ENCODE results near the gene STPG3.

DNA sequence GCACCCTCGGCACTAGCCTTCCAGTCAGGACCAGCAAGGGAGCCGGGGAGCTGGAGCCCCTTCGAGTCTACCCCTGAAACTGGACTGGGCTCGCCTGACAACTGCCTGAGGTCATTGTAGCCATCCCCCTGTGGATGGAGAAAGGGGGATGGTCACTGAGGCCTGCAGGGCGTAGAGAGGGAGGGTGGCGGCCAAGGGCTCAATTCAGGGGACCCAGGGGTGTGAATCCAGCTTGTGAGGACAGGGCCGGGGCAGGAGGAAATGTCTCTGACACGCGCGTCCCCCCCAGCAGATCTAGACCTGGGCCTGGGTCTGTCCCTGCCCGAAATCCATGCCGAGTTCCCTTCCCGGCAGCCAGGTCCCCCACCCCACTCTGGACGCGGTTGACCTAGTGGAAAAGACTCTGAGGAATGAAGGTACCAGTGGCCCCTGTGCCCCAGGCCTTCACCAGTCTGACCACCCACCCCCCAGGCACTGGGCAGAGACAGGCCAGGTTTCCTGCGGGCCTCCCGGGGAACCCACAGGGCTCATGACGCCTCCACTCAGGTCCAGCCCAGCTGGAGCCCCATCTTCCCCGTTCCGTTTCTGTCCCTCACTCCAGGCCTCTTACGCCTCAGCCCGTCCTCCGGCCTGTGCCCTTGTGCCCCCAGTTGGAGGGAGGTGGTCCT lies 19.6 kb upstream of the STPG3 start:
- TF ChIP-seq EZH2 (IDR thresholded peaks at IDR 0.05; ENCODE audit: insufficient read depth, poor library complexity, severe bottlenecking) (no peak), EZH2phosphoT487 (IDR thresholded peaks at IDR 0.05; ENCODE audit: insufficient read depth, low read depth) (no peak)

Data from GM23248 (cell line).